IPS DF 6.9 (cell line): ENCODE results near the gene KAZN.

Source experiments
- DNase-seq: peaks from one replicate; pipeline ENCODE4 v3.0.0-alpha.2; 2013; ENCODE audit warnings: low read depth, low spot score
- H3K27ac ChIP-seq: one replicate; pipeline ENCODE4 v1.5.1; 2013; ENCODE audit warnings: low read length, control low read depth
- H3K27me3 ChIP-seq: 2 replicates; pipeline ENCODE4 v1.6.1; 2013; ENCODE audit warnings: mild to moderate bottlenecking, low read length; ENCODE audit not compliant: control insufficient read depth, insufficient read depth
- H3K36me3 ChIP-seq: 2 replicates; pipeline ENCODE4 v1.6.1; 2013; ENCODE audit warnings: low read length; ENCODE audit not compliant: control insufficient read depth, insufficient read depth
- H3K4me1 ChIP-seq: 2 replicates; pipeline ENCODE4 v1.6.1; 2013; ENCODE audit warnings: low read length; ENCODE audit not compliant: control insufficient read depth, insufficient read depth
- H3K4me3 ChIP-seq: 2 replicates; pipeline ENCODE4 v1.5.1; 2013; ENCODE audit warnings: mild to moderate bottlenecking, low read length
- H3K9me3 ChIP-seq: 2 replicates; pipeline ENCODE4 v1.6.1; 2013; ENCODE audit warnings: low read length, inconsistent platforms; ENCODE audit not compliant: control insufficient read depth, insufficient read depth
- WGBS: extraction: QIAGEN DNeasy Blood & Tissue Kit; methylation state at CpG from one replicate; pipeline ENCODE4 v1.1.7; 2013; ENCODE audit warnings: mixed read lengths, missing lambda C conversion rate; ENCODE audit not compliant: insufficient read length, insufficient coverage; 5-methylcytosine and 5-hydroxymethylcytosine counted together

The KAZN gene

GRCh38 chr1:15075175-15075574 is 476.7 kb downstream of the KAZN start:
- WGBS, result no CpG with 5 or more reads among the region's 6 CpGs
- Histone ChIP-seq H3K4me1 (no peaks in the 10 kb centered on the region), H3K9me3 (no peaks in the 10 kb centered on the region), H3K36me3 (no peaks in the 10 kb centered on the region), H3K27ac (no peak overlapping the region), H3K27me3 (no peaks in the 10 kb centered on the region), H3K4me3 (no peak overlapping the region)
- DNase-seq, result no peak

- H3K27ac ChIP-seq, result no peak overlapping the region
- no peak for DNase-seq
- H3K4me3 ChIP-seq, result no peak overlapping the region
- WGBS, result no CpG with 5 or more reads among the region's 2 CpGs
- no peaks in the 10 kb centered on the region for H3K4me1 ChIP-seq
- H3K9me3 ChIP-seq, result no peaks in the 10 kb centered on the region
- H3K27me3 ChIP-seq, result no peaks in the 10 kb centered on the region
- no peaks in the 10 kb centered on the region for H3K36me3 ChIP-seq
Observed at GRCh38 chr1:15075817-15076216, 477.3 kb downstream of the KAZN start.

GRCh38 chr1:15076807-15077206 is 478.3 kb downstream of the KAZN start:
- H3K4me1 ChIP-seq, result no peaks in the 10 kb centered on the region
- H3K36me3 ChIP-seq, result no peaks in the 10 kb centered on the region
- no peaks in the 10 kb centered on the region for H3K9me3 ChIP-seq
- no peak overlapping the region for H3K4me3 ChIP-seq
- no peak overlapping the region for H3K27ac ChIP-seq
- no peaks in the 10 kb centered on the region for H3K27me3 ChIP-seq
- WGBS, result no CpG with 5 or more reads among the region's 9 CpGs
- no peak for DNase-seq

GRCh38 chr1:15077384-15077783 is 478.9 kb downstream of the KAZN start:
- no peak for DNase-seq
- H3K9me3 ChIP-seq, result no peaks in the 10 kb centered on the region
- no CpG with 5 or more reads among the region's 10 CpGs for WGBS
- no peak overlapping the region for H3K4me3 ChIP-seq
- no peaks in the 10 kb centered on the region for H3K36me3 ChIP-seq
- H3K27me3 ChIP-seq, result no peaks in the 10 kb centered on the region
- no peak overlapping the region for H3K27ac ChIP-seq
- no peaks in the 10 kb centered on the region for H3K4me1 ChIP-seq

- no peaks in the 10 kb centered on the region for H3K4me1 ChIP-seq
- no peaks in the 10 kb centered on the region for H3K36me3 ChIP-seq
- no peak for DNase-seq
- H3K9me3 ChIP-seq, result no peaks in the 10 kb centered on the region
- no peak overlapping the region for H3K4me3 ChIP-seq
- H3K27ac ChIP-seq, result no peak overlapping the region
- WGBS, result no CpG with 5 or more reads among the region's 10 CpGs
- H3K27me3 ChIP-seq, result no peaks in the 10 kb centered on the region
Observed at GRCh38 chr1:15080328-15081007, 482.0 kb downstream of the KAZN start.

- Histone ChIP-seq H3K27me3 (no peaks in the 10 kb centered on the region), H3K27ac (no peak overlapping the region), H3K9me3 (no peaks in the 10 kb centered on the region), H3K36me3 (no peaks in the 10 kb centered on the region), H3K4me3 (no peak overlapping the region), H3K4me1 (no peaks in the 10 kb centered on the region)
- DNase-seq, result no peak
- no CpG with 5 or more reads among the region's 8 CpGs for WGBS
Observed at GRCh38 chr1:15081102-15081501, 482.6 kb downstream of the KAZN start.

GRCh38 chr1:15083578-15083977 is 485.1 kb downstream of the KAZN start:
- DNase-seq, result no peak
- WGBS, result no CpG with 5 or more reads among the region's 7 CpGs
- no peak overlapping the region for H3K27ac ChIP-seq
- no peak overlapping the region for H3K4me3 ChIP-seq
- no peaks in the 10 kb centered on the region for H3K36me3 ChIP-seq
- H3K27me3 ChIP-seq, result no peaks in the 10 kb centered on the region
- H3K9me3 ChIP-seq, result no peaks in the 10 kb centered on the region
- H3K4me1 ChIP-seq, result no peaks in the 10 kb centered on the region

GRCh38 chr1:15088281-15088971 is 489.9 kb downstream of the KAZN start:
- H3K27ac ChIP-seq, result no peak overlapping the region
- peaks cover 2% of the 10 kb centered on the region; the same call in 1 of the 2 replicates for H3K4me1 ChIP-seq
- H3K9me3 ChIP-seq, result no peaks in the 10 kb centered on the region
- DNase-seq, result no peak
- no peaks in the 10 kb centered on the region for H3K36me3 ChIP-seq
- no CpG with 5 or more reads among the region's 16 CpGs for WGBS
- H3K4me3 ChIP-seq, result no peak overlapping the region
- no peaks in the 10 kb centered on the region for H3K27me3 ChIP-seq

- peaks cover 3% of the 10 kb centered on the region for H3K4me1 ChIP-seq
- H3K27me3 ChIP-seq, result no peaks in the 10 kb centered on the region
- H3K4me3 ChIP-seq, result no peak overlapping the region
- no peak overlapping the region for H3K27ac ChIP-seq
- no peaks in the 10 kb centered on the region for H3K36me3 ChIP-seq
- DNase-seq, result no peak
- no CpG with 5 or more reads among the region's 4 CpGs for WGBS
- H3K9me3 ChIP-seq, result no peaks in the 10 kb centered on the region
Observed at GRCh38 chr1:15089258-15089992, 490.9 kb downstream of the KAZN start.

GRCh38 chr1:15090373-15090772 is 491.9 kb downstream of the KAZN start:
- DNase-seq, result no peak
- Histone ChIP-seq H3K27ac (no peak overlapping the region), H3K36me3 (no peaks in the 10 kb centered on the region), H3K9me3 (no peaks in the 10 kb centered on the region), H3K27me3 (no peaks in the 10 kb centered on the region), H3K4me3 (no peak overlapping the region), H3K4me1 (peaks cover 3% of the 10 kb centered on the region)
- no CpG with 5 or more reads among the region's 13 CpGs for WGBS
